GM23248 (cell line): ENCODE data around the gene COPA. TPM values are rescaled to one million over a fixed set of nuclear protein-coding genes. Genes with fewer than 3 reads are reported as not detected.

Experiments
- DNase-seq: peaks from one replicate; pipeline ENCODE4 v3.0.0-alpha.2; 2015
- H2AFZ ChIP-seq: fragments of 200-600 bp; sonication (generic); 2 replicates; pipeline ENCODE4 v1.6.1; 2016; ENCODE audit warnings: antibody characterized with exemption
- H3F3A ChIP-seq: fragments of 200-600 bp; sonication (generic); 2 replicates; pipeline ENCODE4 v1.6.1; 2016; ENCODE audit warnings: mild to moderate bottlenecking, antibody characterized with exemption, mixed run types; ENCODE audit not compliant: insufficient read depth
- H3K27ac ChIP-seq: fragments of 200-600 bp; sonication (generic); 2 replicates; pipeline ENCODE4 v1.5.1; 2016; ENCODE audit warnings: mild to moderate bottlenecking
- H3K27me3 ChIP-seq: fragments of 200-600 bp; sonication (generic); replicated peaks from 2 replicates; pipeline ENCODE4 v1.6.1; 2016; ENCODE audit warnings: mild to moderate bottlenecking; ENCODE audit not compliant: insufficient read depth
- H3K36me3 ChIP-seq: fragments of 200-600 bp; sonication (generic); 2 replicates; pipeline ENCODE4 v1.6.1; 2016; ENCODE audit warnings: low read depth, mild to moderate bottlenecking
- H3K4me1 ChIP-seq: fragments of 200-600 bp; sonication (generic); 2 replicates; pipeline ENCODE4 v1.6.1; 2016; ENCODE audit warnings: mild to moderate bottlenecking; ENCODE audit not compliant: insufficient read depth
- H3K4me2 ChIP-seq: fragments of 200-600 bp; sonication (generic); one replicate; pipeline ENCODE4 v1.6.1; 2016; ENCODE audit warnings: mild to moderate bottlenecking; ENCODE audit not compliant: unreplicated experiment
- H3K4me3 ChIP-seq: fragments of 200-600 bp; sonication (generic); 2 replicates; pipeline ENCODE4 v1.5.1; 2016; ENCODE audit warnings: mild to moderate bottlenecking
- H3K79me2 ChIP-seq: fragments of 200-600 bp; sonication (generic); 2 replicates; pipeline ENCODE4 v1.6.1; 2016; ENCODE audit warnings: mild to moderate bottlenecking; ENCODE audit not compliant: insufficient read depth
- H3K9ac ChIP-seq: fragments of 200-600 bp; sonication (generic); 2 replicates; pipeline ENCODE4 v1.6.1; 2016; ENCODE audit warnings: mild to moderate bottlenecking
- H3K9me2 ChIP-seq: fragments of 200-600 bp; sonication (generic); 2 replicates; pipeline ENCODE4 v1.6.1; 2016; ENCODE audit warnings: mixed run types, mild to moderate bottlenecking, moderate library complexity; ENCODE audit not compliant: insufficient read depth
- H3K9me3 ChIP-seq: fragments of 200-600 bp; sonication (generic); one replicate; pipeline ENCODE4 v1.6.1; 2017; ENCODE audit warnings: low read depth
- H4K20me1 ChIP-seq: fragments of 200-600 bp; sonication (generic); 2 replicates; pipeline ENCODE4 v1.6.0; 2016; ENCODE audit not compliant: insufficient read depth
- EZH2 ChIP-seq: fragments of 200-600 bp; sonication (generic); IDR thresholded peaks from 2 replicates; pipeline ENCODE4 v1.6.1; 2018; ENCODE audit warnings: antibody characterized with exemption, mild to moderate bottlenecking; ENCODE audit not compliant: insufficient read depth, poor library complexity, severe bottlenecking
- EZH2phosphoT487 ChIP-seq: fragments of 200-600 bp; sonication (generic); IDR thresholded peaks from 2 replicates; pipeline ENCODE4 v1.6.1; 2018; ENCODE audit warnings: antibody characterized with exemption, moderate library complexity, mild to moderate bottlenecking, low read depth; ENCODE audit not compliant: insufficient read depth
- WGBS, 2 experiments: methylation state at CpG; one replicate each; pipeline ENCODE4 v1.1.6; 2015 to 2017; ENCODE audit warnings: low lambda C conversion rate in 2 of 2, low coverage in 1 of 2; ENCODE audit errors: missing lambda C conversion rate in 2 of 2; 5-methylcytosine and 5-hydroxymethylcytosine counted together
- in situ Hi-C: fragments of 300-500 bp; cut with MboI; formaldehyde crosslinking; loops from 2 replicates; pipeline ENCODE4 v1.15.0; 2020
- polyA plus RNA-seq: library from polyadenylated mRNA; unstranded; fragments of >200 nt; fragmentation: Nextera tagmentation; extraction: Ambion mirVana; gene quantifications from 2 replicates; pipeline ENCODE4 v1.2.1, GENCODE V29; 2016
- total RNA-seq: library from RNA; depleted of rRNA; stranded (reverse); fragments of >200 nt; shearing (Covaris generic); gene quantifications from 2 replicates; pipeline ENCODE4 v1.2.3, GENCODE V29; 2014

COPA gene
- total and polyA plus RNA-seq, 2 experiments from 2014 or later, result 194 to 212 TPM

DNA sequence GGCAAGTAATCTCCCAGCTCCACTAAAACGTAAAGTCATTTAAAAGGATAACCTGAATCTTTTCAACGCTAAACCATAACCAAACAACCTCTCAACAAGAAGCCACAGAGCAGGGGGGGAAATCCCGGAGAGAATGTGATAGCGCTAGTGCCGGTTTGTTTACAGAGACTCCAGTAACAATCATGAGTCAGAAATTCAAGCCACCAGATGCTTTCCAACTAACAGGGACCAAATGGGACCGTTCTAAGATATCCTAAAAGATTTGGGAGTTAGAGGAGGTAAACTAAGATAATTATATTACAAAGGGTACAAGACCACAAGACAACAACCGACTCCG lies 81.5 kb downstream of the COPA start:
- no peaks in the 10 kb centered on the region for H3K9me2 ChIP-seq
- peak overlapping the region; percentile 93 for H3K27ac ChIP-seq
- H3K4me1 ChIP-seq, result peaks cover 33% of the 10 kb centered on the region
- H3K4me2 ChIP-seq, result peak overlapping the region; percentile 100
- no peaks in the 10 kb centered on the region for H3K27me3 ChIP-seq
- H3K9me3 ChIP-seq, result no peaks in the 10 kb centered on the region
- H3K79me2 ChIP-seq, result peaks cover 58% of the 10 kb centered on the region
- peak overlapping the region; percentile 68 for H2AFZ ChIP-seq
- DNase-seq, result peak; percentile 89
- H3F3A ChIP-seq, result peaks cover 28% of the 10 kb centered on the region
- peak overlapping the region; percentile 98 for H3K4me3 ChIP-seq
- in situ Hi-C loops, result no loop called here
- no peak for TF ChIP-seq EZH2
- TF ChIP-seq EZH2phosphoT487, result no peak
- 0 to 1% methylated on average over 8 of the region's 8 CpGs for WGBS, 2 experiments
- no peaks in the 10 kb centered on the region for H3K36me3 ChIP-seq
- peak overlapping the region; percentile 98 for H3K9ac ChIP-seq
- peaks cover 15% of the 10 kb centered on the region for H4K20me1 ChIP-seq

DNA sequence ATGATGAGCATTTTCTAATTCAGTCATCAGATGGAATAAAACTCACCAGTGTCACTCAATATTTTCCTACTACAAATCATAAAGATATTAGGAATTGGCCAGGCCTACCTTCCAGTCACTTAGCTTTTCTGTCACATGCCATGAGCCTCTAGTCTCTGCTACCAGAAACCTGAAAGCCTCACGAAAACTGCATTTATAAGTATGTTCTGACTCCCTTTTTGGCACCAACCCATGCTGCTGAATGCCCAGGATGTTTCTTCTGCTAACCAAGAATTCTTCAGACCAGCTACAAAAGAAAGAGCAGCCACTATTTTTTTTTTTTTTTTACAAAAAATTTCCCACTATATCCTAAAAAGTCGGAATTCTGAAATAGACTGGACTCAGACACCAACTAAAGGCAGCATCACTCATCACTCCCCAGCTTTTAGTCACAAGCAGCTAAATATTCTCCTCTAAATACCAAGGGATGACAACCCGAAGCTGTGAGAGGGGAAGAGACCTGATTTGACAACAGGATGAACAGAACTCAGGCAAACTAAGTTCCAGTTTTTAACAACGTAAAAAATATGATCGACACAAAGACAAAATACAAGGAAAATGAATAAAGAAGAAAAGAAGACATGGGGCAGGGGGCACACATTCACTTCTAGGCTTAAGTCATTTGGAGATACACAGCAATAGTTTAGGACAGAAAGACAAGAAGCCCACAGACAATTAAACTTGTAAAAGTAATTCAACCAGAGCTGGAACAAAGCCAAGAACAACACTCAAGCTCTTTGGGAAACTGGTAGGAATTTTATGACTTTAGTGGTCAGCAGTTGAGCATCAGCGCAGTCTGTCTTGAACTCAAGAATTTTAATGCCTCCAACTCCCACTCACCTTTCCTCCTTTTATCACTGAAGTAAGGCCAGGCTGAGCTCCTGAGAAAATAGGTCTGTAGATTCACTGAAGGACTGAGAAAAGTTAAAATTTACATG lies 82.4 kb downstream of the COPA start:
- no peaks in the 10 kb centered on the region for H3K9me3 ChIP-seq
- peak overlapping the region; percentile 100 for H3K4me2 ChIP-seq
- H3K36me3 ChIP-seq, result no peaks in the 10 kb centered on the region
- in situ Hi-C loops, result no loop called here
- no peaks in the 10 kb centered on the region for H3K9me2 ChIP-seq
- peak overlapping the region; percentile 93 for H3K27ac ChIP-seq
- WGBS, 2 experiments, result 33 to 47% methylated on average over 6 of the region's 6 CpGs
- H2AFZ ChIP-seq, result no peak overlapping the region
- TF ChIP-seq EZH2 (no peak), EZH2phosphoT487 (no peak)
- H4K20me1 ChIP-seq, result peaks cover 21% of the 10 kb centered on the region
- peaks cover 65% of the 10 kb centered on the region for H3K79me2 ChIP-seq
- H3K27me3 ChIP-seq, result no peaks in the 10 kb centered on the region
- peaks cover 33% of the 10 kb centered on the region for H3F3A ChIP-seq
- peak overlapping the region; percentile 98 for H3K4me3 ChIP-seq
- peak; percentile 82 for DNase-seq
- H3K4me1 ChIP-seq, result peaks cover 38% of the 10 kb centered on the region
- peak overlapping the region; percentile 98 for H3K9ac ChIP-seq

DNA sequence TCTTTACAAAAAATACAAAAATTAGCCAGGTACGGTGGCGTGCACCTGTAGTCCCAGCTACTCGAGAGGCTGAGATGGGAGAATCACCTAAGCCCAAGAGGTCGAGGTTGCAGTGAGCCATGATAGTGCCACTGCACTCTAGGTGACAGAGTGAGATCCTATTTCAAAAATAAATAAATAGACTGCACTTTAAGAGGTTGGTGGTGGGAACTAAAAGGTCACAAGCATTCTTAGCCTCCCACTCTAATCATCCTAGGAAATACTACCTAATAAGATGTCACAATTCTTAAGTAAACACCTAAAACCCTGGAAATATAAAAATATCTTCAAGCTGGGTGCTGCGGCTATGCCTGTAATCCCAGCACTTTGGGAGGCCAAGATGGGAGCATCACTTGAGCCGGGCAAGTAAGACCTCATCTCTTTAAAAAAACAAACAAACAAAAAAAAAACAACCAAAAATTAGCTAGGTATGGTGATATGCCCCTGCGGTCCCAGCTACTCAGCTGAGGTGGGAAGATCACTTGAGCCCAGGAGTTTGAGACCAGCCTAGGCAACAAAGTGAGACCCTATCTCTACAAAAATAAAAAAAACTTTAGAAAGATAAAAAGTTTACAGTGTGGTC lies 84.8 kb downstream of the COPA start:
- peaks cover 82% of the 10 kb centered on the region for H3K79me2 ChIP-seq
- no peak overlapping the region for H3K27ac ChIP-seq
- H3K27me3 ChIP-seq, result no peaks in the 10 kb centered on the region
- no peak overlapping the region for H3K4me3 ChIP-seq
- H4K20me1 ChIP-seq, result peaks cover 21% of the 10 kb centered on the region
- no peak overlapping the region for H3K9ac ChIP-seq
- H3K9me2 ChIP-seq, result no peaks in the 10 kb centered on the region
- in situ Hi-C loops, result no loop called here
- H3K4me2 ChIP-seq, result no peak overlapping the region
- 95 to 96% methylated on average over 7 of the region's 7 CpGs for WGBS, 2 experiments
- no peak for DNase-seq
- no peaks in the 10 kb centered on the region for H3K36me3 ChIP-seq
- no peak overlapping the region for H2AFZ ChIP-seq
- peaks cover 38% of the 10 kb centered on the region for H3K4me1 ChIP-seq
- H3K9me3 ChIP-seq, result no peaks in the 10 kb centered on the region
- peaks cover 33% of the 10 kb centered on the region for H3F3A ChIP-seq
- no peak for TF ChIP-seq EZH2phosphoT487
- TF ChIP-seq EZH2, result no peak

DNA sequence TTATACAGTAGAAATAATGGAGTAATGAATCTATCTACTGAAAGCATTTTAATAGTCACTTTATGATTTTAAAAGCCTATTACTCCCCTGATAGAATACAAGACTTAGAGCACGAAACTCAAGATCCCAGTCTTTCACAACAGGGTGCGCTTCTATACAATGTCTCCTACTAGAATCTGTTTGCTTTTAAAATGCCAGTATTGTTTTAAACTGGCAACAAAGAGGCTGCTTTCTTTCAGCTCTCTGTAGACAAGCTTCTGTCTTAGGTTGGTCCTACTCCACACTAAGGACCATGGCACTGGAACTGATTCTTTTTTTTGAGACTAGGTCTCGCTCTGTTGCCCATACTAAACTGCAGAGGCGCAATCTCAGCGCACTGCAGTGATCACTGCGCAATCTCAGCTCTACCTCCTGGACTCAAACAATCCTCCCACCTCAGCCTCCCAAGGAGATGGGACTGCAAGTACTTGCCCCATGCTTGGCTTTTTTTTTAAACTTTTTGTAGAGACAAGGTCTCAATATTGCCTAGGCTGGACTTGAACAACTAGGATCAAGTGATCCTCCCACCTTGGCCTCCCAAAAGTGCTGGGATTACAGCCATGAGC lies 85.5 kb downstream of the COPA start:
- 97 to 98% methylated on average over 6 of the region's 6 CpGs for WGBS, 2 experiments
- Histone ChIP-seq H3F3A (peaks cover 37% of the 10 kb centered on the region), H3K9me2 (no peaks in the 10 kb centered on the region), H4K20me1 (peaks cover 21% of the 10 kb centered on the region), H3K9ac (no peak overlapping the region), H3K4me3 (no peak overlapping the region), H3K4me1 (peaks cover 33% of the 10 kb centered on the region), H3K4me2 (peak overlapping the region; percentile 50), H3K36me3 (no peaks in the 10 kb centered on the region), H3K27me3 (no peaks in the 10 kb centered on the region), H3K9me3 (no peaks in the 10 kb centered on the region), H3K79me2 (peaks cover 86% of the 10 kb centered on the region), H2AFZ (no peak overlapping the region), H3K27ac (no peak overlapping the region)
- in situ Hi-C loops, result no loop called here
- no peak for DNase-seq
- TF ChIP-seq EZH2phosphoT487, result no peak
- no peak for TF ChIP-seq EZH2
